GM23338 (cell line): ENCODE results near the gene GALNT15.

Source experiments
- CTCF ChIP-seq, 2 experiments: fragments of 200-600 bp in 1 of 2; sonication (generic) in 1 of 2; conservative IDR thresholded peaks; 2 replicates each; pipeline versions ENCODE4 v1.5.1 to v1.6.1; 2016 to 2017; ENCODE audit warnings: antibody characterized with exemption in 2 of 2, low read depth in 2 of 2, mild to moderate bottlenecking in 2 of 2, moderate library complexity in 1 of 2
- ETS1 ChIP-seq: IDR thresholded peaks from 2 replicates; pipeline ENCODE4 v1.6.1; 2016; ENCODE audit warnings: antibody characterized with exemption
- EZH2phosphoT487 ChIP-seq: fragments of 200-600 bp; sonication (generic); IDR thresholded peaks from one replicate; pipeline ENCODE4 v1.8.1; 2018; ENCODE audit warnings: antibody characterized with exemption; ENCODE audit not compliant: unreplicated experiment
- POLR2AphosphoS5 ChIP-seq: IDR thresholded peaks from 2 replicates; pipeline ENCODE4 v1.6.1; 2016; ENCODE audit warnings: antibody characterized with exemption, low read depth

- no peak for TF ChIP-seq CTCF (conservative IDR thresholded peaks at IDR 0.05; ENCODE audit: low read depth in 2 of 2)
- TF ChIP-seq EZH2phosphoT487: no peak
- no peak for TF ChIP-seq POLR2AphosphoS5
- no peak for TF ChIP-seq ETS1
Observed at GRCh38 chr3:16143861-16144447, 30.5 kb upstream of the GALNT15 start.
